ENCODE measurements around the gene GPR55. TPM values are rescaled to one million over a fixed set of nuclear protein-coding genes. Genes with fewer than 3 reads are reported as not detected.

The GPR55 gene
- total RNA-seq, 1 experiment from 2014 or later = not detected

DNA sequence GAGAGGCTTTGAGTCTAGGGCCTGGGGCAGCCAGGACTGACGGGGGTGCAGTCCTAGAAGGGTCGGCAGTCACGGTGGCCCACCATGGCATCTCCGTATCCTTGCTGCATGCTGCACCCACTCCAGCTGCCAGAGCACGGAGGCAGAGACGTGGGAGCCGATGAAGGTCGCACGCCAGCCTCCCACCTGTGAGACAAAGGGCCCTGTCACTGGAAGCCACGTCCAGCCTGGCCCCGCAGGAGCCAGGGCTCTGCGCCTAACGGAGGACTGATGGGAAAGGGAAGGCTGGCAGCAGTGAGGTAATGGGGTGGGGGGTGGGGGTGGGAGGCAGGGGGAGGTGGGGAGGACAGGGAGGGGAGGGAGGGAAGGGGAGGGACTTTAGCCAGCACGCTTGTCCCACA lies 38.4 kb downstream of the GPR55 start:
- Histone ChIP-seq H3K9ac (ENCODE audit: low read length) (no peak overlapping the region), H3K4me1 (ENCODE audit: control insufficient read depth in 1 of 2, insufficient read depth in 2 of 2, low read length in 2 of 2) (no peaks in the 10 kb centered on the region), H3K9me3 (ENCODE audit: control insufficient read depth in 1 of 2, insufficient read depth in 1 of 2, low read depth in 1 of 2, low read length in 2 of 2) (no peaks in the 10 kb centered on the region), H3K27me3 (ENCODE audit: insufficient read depth, low read length) (no peaks in the 10 kb centered on the region), H3K36me3 (ENCODE audit: control insufficient read depth in 1 of 2, insufficient read depth in 2 of 2, low read length in 2 of 2) (no peaks in the 10 kb centered on the region), H3K4me2 (ENCODE audit: low read length) (no peak overlapping the region), H3K4me3 (replicated peaks in 1 of 2; ENCODE audit: low read depth in 1 of 2, low read length in 2 of 2) (no peak overlapping the region), H3K9me2 (ENCODE audit: insufficient read depth) (no peaks in the 10 kb centered on the region), H2AFZ (ENCODE audit: low read depth, low read length, poor library complexity, severe bottlenecking) (no peak overlapping the region), H4K20me1 (ENCODE audit: insufficient read depth) (no peaks in the 10 kb centered on the region), H3K27ac (ENCODE audit: low read depth, low read length) (no peak overlapping the region), H3K79me2 (ENCODE audit: insufficient read depth, low read length) (no peaks in the 10 kb centered on the region)
- TF ChIP-seq CBX3 (IDR thresholded peaks at IDR 0.05; ENCODE audit: low read depth) (no peak), ZBTB33 (IDR thresholded peaks at IDR 0.05; ENCODE audit: extremely low read depth, insufficient replicate concordance, low read length) (no peak), ZNF274 (IDR thresholded peaks at IDR 0.05; ENCODE audit: low read depth, low read length) (no peak), ZFX (IDR thresholded peaks at IDR 0.05) (no peak), SP1 (IDR thresholded peaks at IDR 0.05; ENCODE audit: low read depth) (no peak), CEBPB (IDR thresholded peaks at IDR 0.05; ENCODE audit: low read depth) (no peak), TCF7L2 (IDR thresholded peaks at IDR 0.05; ENCODE audit: borderline replicate concordance, extremely low read depth, insufficient read depth, insufficient read length) (no peak), ELF1 (IDR thresholded peaks at IDR 0.05; ENCODE audit: borderline replicate concordance, low read depth) (no peak), SIN3A (IDR thresholded peaks at IDR 0.05; ENCODE audit: low read depth) (no peak), FOSL1 (IDR thresholded peaks at IDR 0.05; ENCODE audit: low read depth) (no peak), POLR2AphosphoS5 (IDR thresholded peaks at IDR 0.05; ENCODE audit: low read depth, low read length) (no peak), JUND (IDR thresholded peaks at IDR 0.05) (no peak)
- TF ChIP-seq, protein P1, sequence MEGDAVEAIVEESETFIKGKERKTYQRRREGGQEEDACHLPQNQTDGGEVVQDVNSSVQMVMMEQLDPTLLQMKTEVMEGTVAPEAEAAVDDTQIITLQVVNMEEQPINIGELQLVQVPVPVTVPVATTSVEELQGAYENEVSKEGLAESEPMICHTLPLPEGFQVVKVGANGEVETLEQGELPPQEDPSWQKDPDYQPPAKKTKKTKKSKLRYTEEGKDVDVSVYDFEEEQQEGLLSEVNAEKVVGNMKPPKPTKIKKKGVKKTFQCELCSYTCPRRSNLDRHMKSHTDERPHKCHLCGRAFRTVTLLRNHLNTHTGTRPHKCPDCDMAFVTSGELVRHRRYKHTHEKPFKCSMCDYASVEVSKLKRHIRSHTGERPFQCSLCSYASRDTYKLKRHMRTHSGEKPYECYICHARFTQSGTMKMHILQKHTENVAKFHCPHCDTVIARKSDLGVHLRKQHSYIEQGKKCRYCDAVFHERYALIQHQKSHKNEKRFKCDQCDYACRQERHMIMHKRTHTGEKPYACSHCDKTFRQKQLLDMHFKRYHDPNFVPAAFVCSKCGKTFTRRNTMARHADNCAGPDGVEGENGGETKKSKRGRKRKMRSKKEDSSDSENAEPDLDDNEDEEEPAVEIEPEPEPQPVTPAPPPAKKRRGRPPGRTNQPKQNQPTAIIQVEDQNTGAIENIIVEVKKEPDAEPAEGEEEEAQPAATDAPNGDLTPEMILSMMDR (IDR thresholded peaks at IDR 0.05 in 2 of 3, conservative IDR thresholded peaks at IDR 0.05 in 1 of 3; ENCODE audit: borderline replicate concordance in 1 of 3, insufficient read depth in 1 of 3, low read depth in 2 of 3, low read length in 2 of 3) = no peak
- no peak for ATAC-seq
- ChIA-PET RAD21 (ENCODE audit: low non-redundant PET in 1 of 2, low total read pairs in 2 of 2, uncharacterized antibody in 2 of 2, unreplicated experiment in 2 of 2) (no interaction called here), POLR2A (no interaction called here), CTCF (no interaction called here)
- DNase-seq (ENCODE audit: low read depth, low spot score) = no peak
- no TSS peak for BruUV-seq (replicated peaks)
- intact Hi-C loops (cut with micrococcal nuclease) = no loop called here

Data from HCT116 (cell line).